ENCODE results near the gene SAMD14. TPM values are rescaled to one million over a fixed set of nuclear protein-coding genes. Genes with fewer than 3 reads are reported as not detected.
A peak's percentile ranks its signal among the peaks of the same experiment; 100 is the strongest.

Gene SAMD14
- total RNA-seq, 1 donor from 2014 or later = 2.4 TPM

DNA sequence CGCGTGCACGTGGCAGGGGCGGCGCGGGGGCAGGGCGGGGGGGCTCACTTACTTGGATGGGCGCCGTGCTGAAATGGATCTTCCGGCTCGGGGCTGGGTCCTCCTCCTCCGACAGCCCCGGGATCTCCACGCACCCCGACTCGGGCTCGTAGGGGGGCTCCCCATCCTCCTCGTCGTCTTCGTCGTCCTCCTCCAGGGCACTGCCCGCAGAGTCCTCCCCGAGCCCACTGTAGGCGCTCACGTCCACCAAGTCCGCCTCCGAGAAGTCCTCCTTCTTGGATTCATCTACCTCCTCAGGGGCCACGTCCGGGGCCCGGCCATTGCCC lies 19.1 kb upstream of the SAMD14 start:
- intact Hi-C loops (cut with micrococcal nuclease) = no loop called here
- Mint-ChIP-seq H3K27me3 (ENCODE audit: low read depth) (no peaks in the 10 kb centered on the region), H3K27ac (peak overlapping the region; percentile 93), H3K4me1 (ENCODE audit: low read depth) (peaks cover 38% of the 10 kb centered on the region), H3K4me3 (ENCODE audit: low read depth) (peak overlapping the region; percentile 95), H3K9me3 (no peaks in the 10 kb centered on the region), H3K36me3 (ENCODE audit: low read depth) (peaks cover 46% of the 10 kb centered on the region)
- no peak for DNase-seq (ENCODE audit: low spot score)

- intact Hi-C loops (cut with micrococcal nuclease) = loop anchor here (1.0 kb wide), 1 partner anchor 8 kb away; no protein-coding TSS in a partner anchor
- Mint-ChIP-seq H3K27ac (peak overlapping the region; percentile 89), H3K27me3 (ENCODE audit: low read depth) (no peaks in the 10 kb centered on the region), H3K4me1 (ENCODE audit: low read depth) (peaks cover 42% of the 10 kb centered on the region), H3K4me3 (ENCODE audit: low read depth) (peak overlapping the region; percentile 95), H3K9me3 (no peaks in the 10 kb centered on the region), H3K36me3 (ENCODE audit: low read depth) (peaks cover 52% of the 10 kb centered on the region)
- no peak for DNase-seq (ENCODE audit: low spot score)
Measured at GRCh38 chr17:50148226-50149090, 18.5 kb upstream of the SAMD14 start.

DNA sequence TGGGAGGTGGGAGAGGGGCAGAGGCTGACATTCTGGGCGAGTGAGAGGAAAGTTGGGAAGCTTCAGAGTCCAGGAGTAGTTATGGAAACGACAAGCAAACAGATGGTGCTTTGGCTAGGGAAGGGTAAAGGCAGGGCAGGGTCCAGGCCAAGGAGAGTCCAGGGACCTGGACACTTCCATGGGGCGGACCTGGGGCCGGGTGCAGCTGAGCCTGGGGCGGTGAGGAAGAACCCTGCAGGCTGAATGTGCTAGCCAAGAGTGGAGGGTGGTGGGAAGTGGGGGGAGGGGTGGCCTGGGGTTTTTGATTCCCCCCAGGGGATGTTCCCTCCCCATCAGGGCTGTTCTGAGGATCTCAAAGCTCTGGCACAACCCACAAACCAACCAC lies 17.9 kb upstream of the SAMD14 start:
- Mint-ChIP-seq H3K9me3 (no peaks in the 10 kb centered on the region), H3K36me3 (ENCODE audit: low read depth) (peaks cover 59% of the 10 kb centered on the region), H3K4me1 (ENCODE audit: low read depth) (peaks cover 48% of the 10 kb centered on the region), H3K4me3 (ENCODE audit: low read depth) (peak overlapping the region; percentile 95), H3K27ac (peak overlapping the region; percentile 88), H3K27me3 (ENCODE audit: low read depth) (no peaks in the 10 kb centered on the region)
- intact Hi-C loops (cut with micrococcal nuclease) = loop anchor here (1.0 kb wide), 1 partner anchor 8 kb away; no protein-coding TSS in a partner anchor
- no peak for DNase-seq (ENCODE audit: low spot score)

DNA sequence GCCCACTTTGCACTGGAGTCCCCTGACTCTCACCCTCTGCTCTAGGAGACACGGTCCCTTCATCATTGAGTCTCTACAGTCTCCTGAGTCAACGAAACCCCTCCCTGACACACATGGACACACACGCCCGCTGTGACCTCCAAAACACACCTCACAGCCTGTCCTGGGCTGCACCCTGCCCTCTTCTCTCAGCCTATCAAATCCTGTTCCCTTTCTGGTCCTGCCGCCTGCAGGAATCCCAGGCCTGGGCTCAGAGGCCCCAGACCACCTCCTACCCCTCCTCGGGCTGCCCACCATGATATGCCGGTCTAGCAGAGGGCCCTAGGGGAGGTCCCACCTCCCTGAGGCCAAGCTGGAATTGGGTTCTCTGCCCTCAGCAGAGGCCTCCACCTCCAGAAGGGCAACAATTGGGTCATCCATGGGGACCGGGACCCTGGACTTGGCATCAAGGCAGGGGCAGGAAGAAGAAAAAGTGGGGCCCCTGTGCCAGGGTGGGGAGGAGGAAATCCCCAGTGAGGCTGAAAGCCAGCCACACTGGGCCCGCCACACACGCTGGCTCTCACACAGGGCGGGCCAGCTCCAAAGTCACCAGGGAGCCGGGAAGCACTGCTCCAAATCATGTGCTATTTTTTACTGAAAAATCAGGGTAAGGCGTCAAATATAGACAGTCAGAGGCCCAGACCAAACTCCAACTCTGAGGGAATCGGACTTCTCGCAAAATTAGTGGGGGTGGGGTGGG lies 17.1 kb upstream of the SAMD14 start:
- Mint-ChIP-seq H3K27ac (peak overlapping the region; percentile 88), H3K27me3 (ENCODE audit: low read depth) (no peaks in the 10 kb centered on the region), H3K4me3 (ENCODE audit: low read depth) (peak overlapping the region; percentile 95), H3K4me1 (ENCODE audit: low read depth) (peaks cover 51% of the 10 kb centered on the region), H3K36me3 (ENCODE audit: low read depth) (peaks cover 66% of the 10 kb centered on the region), H3K9me3 (no peaks in the 10 kb centered on the region)
- intact Hi-C loops (cut with micrococcal nuclease) = no loop called here
- DNase-seq (ENCODE audit: low spot score) = no peak

DNA sequence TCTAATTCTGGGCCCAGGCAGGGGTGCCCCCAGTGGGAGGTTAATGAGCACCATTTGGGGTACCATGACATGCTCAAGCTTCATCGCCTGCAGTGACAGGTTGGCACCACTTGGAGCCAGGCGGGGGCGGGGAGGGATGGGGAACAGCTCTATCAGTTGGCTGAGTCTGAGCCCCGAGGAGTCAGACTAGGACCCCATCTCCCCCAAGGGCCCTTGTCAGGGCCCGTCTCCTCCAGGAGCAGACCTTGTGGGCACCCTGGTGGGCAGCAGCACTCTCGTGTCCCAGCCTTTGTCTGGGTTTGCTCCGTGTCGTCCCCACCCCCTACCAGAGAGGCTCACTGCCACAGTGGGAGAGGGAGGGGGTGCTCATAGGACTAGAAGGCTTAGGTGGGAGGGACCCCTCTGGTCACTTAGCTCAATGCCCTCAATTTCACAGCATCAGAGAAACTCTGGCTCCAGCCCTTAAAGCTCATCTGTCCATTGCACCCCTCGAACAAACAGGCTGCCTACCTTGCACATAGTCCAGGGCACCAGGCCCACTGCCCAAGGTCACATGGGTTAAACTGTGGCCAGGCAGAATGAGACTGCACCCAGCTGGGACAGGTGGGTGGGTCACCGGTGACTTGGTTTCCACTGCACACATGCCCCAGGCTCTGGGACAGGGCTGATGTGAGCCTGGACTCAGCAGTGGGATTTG lies 16.4 kb upstream of the SAMD14 start:
- Mint-ChIP-seq H3K4me1 (ENCODE audit: low read depth) (peaks cover 57% of the 10 kb centered on the region), H3K27me3 (ENCODE audit: low read depth) (no peaks in the 10 kb centered on the region), H3K4me3 (ENCODE audit: low read depth) (peak overlapping the region; percentile 95), H3K9me3 (no peaks in the 10 kb centered on the region), H3K36me3 (ENCODE audit: low read depth) (peaks cover 73% of the 10 kb centered on the region), H3K27ac (peak overlapping the region; percentile 88)
- intact Hi-C loops (cut with micrococcal nuclease) = no loop called here
- DNase-seq (ENCODE audit: low spot score) = no peak

- intact Hi-C loops (cut with micrococcal nuclease) = no loop called here
- DNase-seq (ENCODE audit: low spot score) = no peak
- H3K36me3 Mint-ChIP-seq (ENCODE audit: low read depth) = peaks cover 79% of the 10 kb centered on the region
- no peaks in the 10 kb centered on the region for H3K27me3 Mint-ChIP-seq (ENCODE audit: low read depth)
- H3K4me1 Mint-ChIP-seq (ENCODE audit: low read depth) = peaks cover 63% of the 10 kb centered on the region
- no peaks in the 10 kb centered on the region for H3K9me3 Mint-ChIP-seq
- H3K4me3 Mint-ChIP-seq (ENCODE audit: low read depth) = peak overlapping the region; percentile 95
- peak overlapping the region; percentile 44 for H3K27ac Mint-ChIP-seq
Measured at GRCh38 chr17:50145532-50146229, 15.7 kb upstream of the SAMD14 start.

DNA sequence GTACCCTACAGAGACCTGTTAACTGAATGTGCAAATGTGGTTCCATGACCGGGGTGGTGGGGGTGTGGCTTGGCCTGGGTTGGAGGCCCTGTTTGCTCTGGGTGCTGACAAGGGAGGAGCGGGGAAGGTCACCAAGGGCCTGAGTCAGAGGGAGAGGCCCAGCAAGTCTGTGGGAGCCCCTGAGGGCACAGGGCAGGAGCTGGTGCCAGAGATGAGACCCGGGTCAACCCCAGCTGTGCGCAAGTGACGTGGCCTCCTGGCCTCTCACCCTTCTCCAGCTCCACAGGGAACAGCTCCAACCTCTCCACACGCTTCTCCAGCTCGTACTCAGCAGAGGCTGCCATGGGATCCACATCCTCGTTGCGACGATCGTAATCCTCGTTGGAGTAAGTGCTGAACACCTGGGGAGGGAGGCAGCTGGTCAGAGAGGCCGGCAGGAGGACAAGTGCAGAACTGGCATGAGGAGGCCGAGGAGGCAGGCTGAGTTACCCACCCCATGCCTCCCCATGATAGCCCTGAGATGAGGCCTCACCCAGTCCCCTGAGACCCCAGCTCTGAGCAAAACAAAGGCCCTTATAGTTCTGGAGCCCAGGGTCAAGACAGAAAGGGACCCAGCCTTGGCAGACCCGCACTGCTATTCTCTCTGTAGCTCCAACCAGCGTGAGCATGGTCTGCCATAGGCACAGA lies 15.0 kb upstream of the SAMD14 start:
- Mint-ChIP-seq H3K27me3 (ENCODE audit: low read depth) (no peaks in the 10 kb centered on the region), H3K27ac (peak overlapping the region; percentile 48), H3K4me3 (ENCODE audit: low read depth) (peak overlapping the region; percentile 64), H3K9me3 (no peaks in the 10 kb centered on the region), H3K4me1 (ENCODE audit: low read depth) (peaks cover 70% of the 10 kb centered on the region), H3K36me3 (ENCODE audit: low read depth) (peaks cover 86% of the 10 kb centered on the region)
- intact Hi-C loops (cut with micrococcal nuclease) = no loop called here
- no peak for DNase-seq (ENCODE audit: low spot score)

DNA sequence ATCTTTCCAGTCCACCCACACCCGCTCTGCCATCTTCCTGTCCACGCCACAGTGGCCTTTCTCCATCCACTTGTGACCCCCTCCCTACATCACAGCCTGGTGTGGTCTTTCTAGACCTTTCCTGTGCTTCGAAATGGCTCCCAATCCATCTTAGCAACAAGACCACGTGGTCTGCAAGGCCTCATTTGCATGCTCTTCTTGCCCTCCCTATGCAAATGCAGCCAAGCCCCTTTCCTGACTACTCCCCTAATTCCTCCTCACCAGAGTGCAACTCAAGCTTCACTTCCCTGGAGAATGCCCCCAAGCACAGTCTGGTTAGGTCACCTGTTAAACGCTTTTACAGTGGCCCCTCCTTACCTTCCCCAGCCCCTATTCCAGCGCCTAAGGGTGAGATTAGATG lies 14.4 kb upstream of the SAMD14 start:
- H3K36me3 Mint-ChIP-seq (ENCODE audit: low read depth) = peaks cover 92% of the 10 kb centered on the region
- no peaks in the 10 kb centered on the region for H3K9me3 Mint-ChIP-seq
- H3K27me3 Mint-ChIP-seq (ENCODE audit: low read depth) = no peaks in the 10 kb centered on the region
- H3K4me3 Mint-ChIP-seq (ENCODE audit: low read depth) = peak overlapping the region; percentile 0
- intact Hi-C loops (cut with micrococcal nuclease) = no loop called here
- H3K27ac Mint-ChIP-seq = peak overlapping the region; percentile 48
- H3K4me1 Mint-ChIP-seq (ENCODE audit: low read depth) = peaks cover 76% of the 10 kb centered on the region
- no peak for DNase-seq (ENCODE audit: low spot score)

DNA sequence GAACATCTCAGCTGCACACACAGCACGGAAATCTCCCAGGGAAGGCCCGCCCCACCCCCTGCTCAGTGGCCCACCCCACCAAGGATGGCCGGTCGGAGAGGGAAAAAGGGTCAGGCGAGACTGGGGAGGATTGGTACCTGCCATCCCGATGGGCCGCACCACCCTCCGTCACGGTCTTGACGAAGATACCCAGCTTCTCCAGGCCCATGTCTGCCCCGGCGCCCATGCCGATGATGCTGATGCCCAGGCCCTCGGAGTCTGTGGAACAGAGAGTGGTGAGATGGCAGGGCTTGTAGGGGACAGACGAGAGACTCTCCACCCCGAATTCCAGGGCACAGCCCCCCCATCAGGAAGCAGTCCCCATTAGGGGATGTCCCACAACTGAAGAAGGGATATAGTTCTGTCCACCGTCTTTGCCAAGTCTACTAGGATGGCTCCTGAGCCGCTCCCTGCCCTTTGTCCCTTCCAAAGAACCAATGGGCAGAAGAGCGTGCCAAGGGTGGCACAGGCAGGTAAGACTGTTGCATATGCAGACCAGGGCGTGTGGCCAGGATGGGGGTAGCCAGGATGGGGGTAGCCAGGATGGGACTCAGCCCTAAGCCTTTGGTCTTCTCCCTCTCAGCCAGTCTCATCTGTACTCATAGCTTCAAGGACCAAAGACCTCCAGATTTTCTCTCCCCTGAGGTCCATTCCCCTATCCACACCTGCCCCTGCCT lies 13.7 kb upstream of the SAMD14 start:
- peaks cover 94% of the 10 kb centered on the region for H3K36me3 Mint-ChIP-seq (ENCODE audit: low read depth)
- intact Hi-C loops (cut with micrococcal nuclease) = no loop called here

GRCh38 chr17:50141745-50142110 lies 11.8 kb upstream of the SAMD14 start:
- H3K36me3 Mint-ChIP-seq (ENCODE audit: low read depth) = peaks cover 94% of the 10 kb centered on the region
- intact Hi-C loops (cut with micrococcal nuclease) = loop anchor here (2.0 kb wide), 1 partner anchor 19 kb away; no protein-coding TSS in a partner anchor
- DNase-seq (ENCODE audit: low spot score) = no peak

More for the DNA sequence above, 13.7 kb upstream of the SAMD14 start:
- no peak for DNase-seq (ENCODE audit: low spot score)
- H3K27me3 Mint-ChIP-seq (ENCODE audit: low read depth) = no peaks in the 10 kb centered on the region
- peaks cover 79% of the 10 kb centered on the region for H3K4me1 Mint-ChIP-seq (ENCODE audit: low read depth)
- H3K9me3 Mint-ChIP-seq = no peaks in the 10 kb centered on the region
- no peak overlapping the region for H3K4me3 Mint-ChIP-seq (ENCODE audit: low read depth)
- peak overlapping the region; percentile 48 for H3K27ac Mint-ChIP-seq

DNA sequence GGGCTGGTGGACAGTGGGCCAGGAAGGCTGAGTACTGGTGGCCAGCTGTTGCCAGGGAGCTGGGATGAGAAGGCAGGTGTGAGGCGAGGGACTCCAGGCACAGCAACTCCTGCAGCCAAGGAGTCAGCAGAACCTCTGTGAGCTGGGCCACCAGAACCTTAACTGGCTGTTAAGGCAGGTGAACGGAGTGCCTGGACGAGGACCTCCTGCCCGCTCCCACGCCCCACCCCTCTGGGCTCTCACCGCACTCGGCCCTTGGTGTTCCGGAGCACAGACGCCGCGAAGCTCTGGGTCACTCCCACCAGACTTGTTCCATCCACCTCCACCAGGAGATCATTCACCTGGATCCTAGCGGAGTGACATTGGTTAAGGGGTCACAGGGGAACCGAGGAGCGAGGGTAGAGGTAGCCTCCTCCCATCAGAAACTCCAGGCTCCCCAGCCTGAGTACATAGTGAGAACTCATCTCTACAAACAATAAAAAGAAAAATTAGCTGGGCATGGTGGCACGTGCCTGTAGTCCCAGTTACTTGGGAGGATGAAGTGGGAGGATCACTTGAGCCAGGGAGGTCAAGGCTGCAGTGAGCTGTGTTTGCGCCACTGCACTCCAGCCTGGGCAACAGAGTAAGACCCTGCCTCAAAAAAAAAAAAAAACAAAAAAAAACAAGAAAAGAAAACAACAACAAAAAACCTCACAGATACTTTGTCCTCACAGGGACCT lies 11.2 kb upstream of the SAMD14 start:
- peaks cover 95% of the 10 kb centered on the region for H3K36me3 Mint-ChIP-seq (ENCODE audit: low read depth)
- H3K9me3 Mint-ChIP-seq = no peaks in the 10 kb centered on the region
- H3K27me3 Mint-ChIP-seq (ENCODE audit: low read depth) = no peaks in the 10 kb centered on the region
- H3K4me1 Mint-ChIP-seq (ENCODE audit: low read depth) = peaks cover 69% of the 10 kb centered on the region
- H3K4me3 Mint-ChIP-seq (ENCODE audit: low read depth) = peak overlapping the region; percentile 67
- peak overlapping the region; percentile 78 for H3K27ac Mint-ChIP-seq
- no peak for DNase-seq (ENCODE audit: low spot score)
- intact Hi-C loops (cut with micrococcal nuclease) = loop anchor here (2.0 kb wide), 1 partner anchor 20 kb away; no protein-coding TSS in a partner anchor

More at GRCh38 chr17:50141745-50142110, 11.8 kb upstream of the SAMD14 start:
- Mint-ChIP-seq H3K27me3 (ENCODE audit: low read depth) (no peaks in the 10 kb centered on the region), H3K4me1 (ENCODE audit: low read depth) (peaks cover 74% of the 10 kb centered on the region), H3K9me3 (no peaks in the 10 kb centered on the region), H3K4me3 (ENCODE audit: low read depth) (peak overlapping the region; percentile 65), H3K27ac (peak overlapping the region; percentile 78)
